PC-3 (cell line): ENCODE measurements around the gene EGFL7.

Experiments used
- CTCF ChIP-seq: fragments of 300-600 bp; sonication (generic); conservative IDR thresholded peaks from 2 replicates; pipeline ENCODE4 v1.5.1; 2017; ENCODE audit warnings: antibody characterized with exemption, low read depth, mild to moderate bottlenecking, low read length
- EZH2 ChIP-seq: fragments of 300-600 bp; sonication (generic); IDR thresholded peaks from one replicate; pipeline ENCODE4 v1.6.1; 2017; ENCODE audit warnings: antibody characterized with exemption, mild to moderate bottlenecking, low read length; ENCODE audit not compliant: unreplicated experiment
- EZH2phosphoT487 ChIP-seq: fragments of 300-600 bp; sonication (generic); IDR thresholded peaks from 2 replicates; pipeline ENCODE4 v1.6.1; 2018; ENCODE audit warnings: mild to moderate bottlenecking, antibody characterized with exemption, low read length, borderline replicate concordance

DNA sequence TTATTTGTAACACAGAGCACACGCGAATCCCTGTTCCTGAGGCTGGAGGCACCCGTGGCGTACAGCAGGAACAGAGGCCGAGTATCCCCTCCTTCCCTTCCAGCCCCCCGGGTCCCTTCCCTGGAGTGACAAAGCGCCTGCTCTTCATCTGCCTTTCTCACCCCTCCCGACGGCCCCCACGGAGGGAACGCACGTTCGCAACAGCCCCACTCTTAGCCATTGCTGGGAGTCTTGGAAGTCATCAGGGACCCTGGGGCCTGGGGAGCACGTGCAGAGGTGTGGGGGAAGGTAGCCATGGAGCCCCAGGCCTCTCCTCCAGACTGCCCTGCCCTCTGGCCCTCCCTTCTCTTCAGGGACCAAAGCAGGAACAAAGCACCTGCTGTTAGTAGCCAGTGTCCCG, 22.1 kb downstream of the EGFL7 start:
- TF ChIP-seq CTCF, result no peak
- no peak for TF ChIP-seq EZH2
- no peak for TF ChIP-seq EZH2phosphoT487
